Measurements from ENCODE around the gene TOMT. TPM values are rescaled to one million over a fixed set of nuclear protein-coding genes. Genes with fewer than 3 reads are reported as not detected.
A peak's percentile ranks its signal among the peaks of the same experiment; 100 is the strongest.

The TOMT gene
- total and polyA plus RNA-seq, 2 of the 13 experiments (the other 11 are each of a cell fraction or from before 2014, with no cell fraction given): not detected

DNA sequence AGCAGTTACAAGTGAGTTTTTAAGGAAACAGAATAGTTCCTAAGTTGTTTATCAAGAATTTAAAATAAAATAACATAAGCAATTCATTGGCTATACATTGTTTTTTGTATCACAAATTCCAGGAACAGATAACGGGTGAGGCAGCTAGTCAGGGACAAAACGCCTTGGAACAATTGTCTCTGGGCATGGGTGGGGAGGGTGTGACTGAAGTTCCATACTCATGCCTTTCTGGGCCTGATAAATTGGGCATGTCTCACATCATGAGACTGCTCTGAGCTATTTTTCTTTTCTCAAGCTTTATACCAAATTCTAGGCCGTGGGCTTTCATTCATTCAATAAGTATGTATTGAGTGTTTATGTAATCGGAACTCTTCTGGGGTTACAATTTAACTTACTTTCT is 51.4 kb downstream of the TOMT start (continued):
- TF ChIP-seq, protein P1, sequence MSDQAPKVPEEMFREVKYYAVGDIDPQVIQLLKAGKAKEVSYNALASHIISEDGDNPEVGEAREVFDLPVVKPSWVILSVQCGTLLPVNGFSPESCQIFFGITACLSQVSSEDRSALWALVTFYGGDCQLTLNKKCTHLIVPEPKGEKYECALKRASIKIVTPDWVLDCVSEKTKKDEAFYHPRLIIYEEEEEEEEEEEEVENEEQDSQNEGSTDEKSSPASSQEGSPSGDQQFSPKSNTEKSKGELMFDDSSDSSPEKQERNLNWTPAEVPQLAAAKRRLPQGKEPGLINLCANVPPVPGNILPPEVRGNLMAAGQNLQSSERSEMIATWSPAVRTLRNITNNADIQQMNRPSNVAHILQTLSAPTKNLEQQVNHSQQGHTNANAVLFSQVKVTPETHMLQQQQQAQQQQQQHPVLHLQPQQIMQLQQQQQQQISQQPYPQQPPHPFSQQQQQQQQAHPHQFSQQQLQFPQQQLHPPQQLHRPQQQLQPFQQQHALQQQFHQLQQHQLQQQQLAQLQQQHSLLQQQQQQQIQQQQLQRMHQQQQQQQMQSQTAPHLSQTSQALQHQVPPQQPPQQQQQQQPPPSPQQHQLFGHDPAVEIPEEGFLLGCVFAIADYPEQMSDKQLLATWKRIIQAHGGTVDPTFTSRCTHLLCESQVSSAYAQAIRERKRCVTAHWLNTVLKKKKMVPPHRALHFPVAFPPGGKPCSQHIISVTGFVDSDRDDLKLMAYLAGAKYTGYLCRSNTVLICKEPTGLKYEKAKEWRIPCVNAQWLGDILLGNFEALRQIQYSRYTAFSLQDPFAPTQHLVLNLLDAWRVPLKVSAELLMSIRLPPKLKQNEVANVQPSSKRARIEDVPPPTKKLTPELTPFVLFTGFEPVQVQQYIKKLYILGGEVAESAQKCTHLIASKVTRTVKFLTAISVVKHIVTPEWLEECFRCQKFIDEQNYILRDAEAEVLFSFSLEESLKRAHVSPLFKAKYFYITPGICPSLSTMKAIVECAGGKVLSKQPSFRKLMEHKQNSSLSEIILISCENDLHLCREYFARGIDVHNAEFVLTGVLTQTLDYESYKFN (CRISPR knock-in tag; conservative IDR thresholded peaks at IDR 0.05): no peak
- no peak for TF ChIP-seq ZNF558 (CRISPR knock-in tag; IDR thresholded peaks at IDR 0.05; ENCODE audit: borderline replicate concordance)
- no peak for TF ChIP-seq SNAPC2 (CRISPR knock-in tag; IDR thresholded peaks at IDR 0.05)

Small RNAs within 50 kb of the gene (microRNA-seq; reads per million reads assigned to microRNA genes)
- 2.2 reads per million, percentile 11 among the genes with 10 or more reads in this experiment for gene MIR3165

Small RNAs within 50 kb of the gene (small RNA-seq; reads per million reads assigned to genes)
- gene MIR3165 (ENCODE audit: insufficient read depth in 2 of 3, insufficient read length in 3 of 3, low read depth in 2 of 3, low replicate concordance in 1 of 3): 0 reads per million in 3 experiments

Other genes starting within 250 kb of the TOMT start
- not detected in 2 replicates for gene DEFB131B, start 227.5 kb upstream of the TOMT start, total RNA-seq (2016; rRNA removed; fragmentation: Illumina TruSeq; extraction: Trizol)
- not detected in 2 replicates for gene DEFB131B, start 227.5 kb upstream of the TOMT start, polyA plus RNA-seq (2011; rRNA removed)
- 6.3 and 7.5 TPM in 2 replicates for gene XNDC1N, start 177.3 kb upstream of the TOMT start, total RNA-seq (2016; rRNA removed; fragmentation: Illumina TruSeq; extraction: Trizol)
- 2.7 and 3.4 TPM in 2 replicates for gene XNDC1N, start 177.3 kb upstream of the TOMT start, polyA plus RNA-seq (2011; rRNA removed)
- 18.9 and 28.6 TPM in 2 replicates for gene RNF121, start 176.9 kb upstream of the TOMT start, total RNA-seq (2016; rRNA removed; fragmentation: Illumina TruSeq; extraction: Trizol)
- 41.9 and 44.3 TPM in 2 replicates for gene RNF121, start 176.9 kb upstream of the TOMT start, polyA plus RNA-seq (2011; rRNA removed)
- 1.0 and 4.1 TPM in 2 replicates for gene IL18BP, start 107.0 kb upstream of the TOMT start, total RNA-seq (2016; rRNA removed; fragmentation: Illumina TruSeq; extraction: Trizol)
- 12.6 and 12.8 TPM in 2 replicates for gene IL18BP, start 107.0 kb upstream of the TOMT start, polyA plus RNA-seq (2011; rRNA removed)
- 60.2 and 67.7 TPM in 2 replicates for gene NUMA1, start 25.4 kb upstream of the TOMT start, total RNA-seq (2016; rRNA removed; fragmentation: Illumina TruSeq; extraction: Trizol)
- gene NUMA1, start 25.4 kb upstream of the TOMT start, polyA plus RNA-seq (2011; rRNA removed): 57.3 and 65.8 TPM in 2 replicates
- gene LRRC51, start 25.1 kb upstream of the TOMT start, total RNA-seq (2016; rRNA removed; fragmentation: Illumina TruSeq; extraction: Trizol): 6.0 and 6.4 TPM in 2 replicates
- gene LRRC51, start 25.1 kb upstream of the TOMT start, polyA plus RNA-seq (2011; rRNA removed): 3.4 and 5.3 TPM in 2 replicates
- gene LAMTOR1, start 2.6 kb upstream of the TOMT start, total RNA-seq (2016; rRNA removed; fragmentation: Illumina TruSeq; extraction: Trizol): 63.4 and 66.0 TPM in 2 replicates
- gene LAMTOR1, start 2.6 kb upstream of the TOMT start, polyA plus RNA-seq (2011; rRNA removed): 60.4 and 68.2 TPM in 2 replicates
- 25.2 and 25.7 TPM in 2 replicates for gene ANAPC15, start 6.8 kb downstream of the TOMT start, total RNA-seq (2016; rRNA removed; fragmentation: Illumina TruSeq; extraction: Trizol)
- gene ANAPC15, start 6.8 kb downstream of the TOMT start, polyA plus RNA-seq (2011; rRNA removed): 16.5 and 18.8 TPM in 2 replicates
- gene FOLR3, start 29.8 kb downstream of the TOMT start, total RNA-seq (2016; rRNA removed; fragmentation: Illumina TruSeq; extraction: Trizol): not detected in 2 replicates
- gene FOLR3, start 29.8 kb downstream of the TOMT start, polyA plus RNA-seq (2011; rRNA removed): 0.09 TPM in 1 of 2 replicates, not detected in the other
- not detected in 2 replicates for gene FOLR1, start 86.2 kb downstream of the TOMT start, total RNA-seq (2016; rRNA removed; fragmentation: Illumina TruSeq; extraction: Trizol)
- gene FOLR1, start 86.2 kb downstream of the TOMT start, polyA plus RNA-seq (2011; rRNA removed): 0.20 and 0.26 TPM in 2 replicates
- not detected in 2 replicates for gene FOLR2, start 110.9 kb downstream of the TOMT start, total RNA-seq (2016; rRNA removed; fragmentation: Illumina TruSeq; extraction: Trizol)
- gene FOLR2, start 110.9 kb downstream of the TOMT start, polyA plus RNA-seq (2011; rRNA removed): 0.09 and 0.33 TPM in 2 replicates
- gene INPPL1, start 118.8 kb downstream of the TOMT start, total RNA-seq (2016; rRNA removed; fragmentation: Illumina TruSeq; extraction: Trizol): 14.4 and 29.1 TPM in 2 replicates
- gene INPPL1, start 118.8 kb downstream of the TOMT start, polyA plus RNA-seq (2011; rRNA removed): 66.9 and 80.4 TPM in 2 replicates
- gene PHOX2A, start 138.3 kb downstream of the TOMT start, total RNA-seq (2016; rRNA removed; fragmentation: Illumina TruSeq; extraction: Trizol): not detected in 2 replicates
- not detected in 2 replicates for gene PHOX2A, start 138.3 kb downstream of the TOMT start, polyA plus RNA-seq (2011; rRNA removed)

All from HepG2 (cell line).